HG02642 (cell line): Measurements from ENCODE around the gene NDUFA6.
"Not testable (repeated sequence)": the region's sequence is repeated elsewhere in the genome, so short reads cannot be mapped to it uniquely, and the experiment has no call there.

Experiments used
- ATAC-seq: cut with Tn5 transposase; IDR thresholded peaks from one replicate; pipeline ENCODE4 v1.9.1; 2021; ENCODE audit warnings: mild to moderate bottlenecking; ENCODE audit not compliant: unreplicated experiment, poor library complexity

The NDUFA6 gene

GRCh38 chr22:42115420-42115830, 24.9 kb upstream of the NDUFA6 start:
- ATAC-seq = not testable (repeated sequence)

- no peak for ATAC-seq
Measured at GRCh38 chr22:42114721-42115120, 24.1 kb upstream of the NDUFA6 start.

GRCh38 chr22:42112793-42113192, 22.2 kb upstream of the NDUFA6 start:
- not testable (repeated sequence) for ATAC-seq

- ATAC-seq = no peak
Measured at GRCh38 chr22:42111798-42112197, 21.2 kb upstream of the NDUFA6 start.

- no peak for ATAC-seq
Measured at GRCh38 chr22:42108848-42109247, 18.3 kb upstream of the NDUFA6 start.

GRCh38 chr22:42104332-42104860, 13.8 kb upstream of the NDUFA6 start:
- ATAC-seq = not testable (repeated sequence)

GRCh38 chr22:42101199-42101598, 10.6 kb upstream of the NDUFA6 start:
- no peak for ATAC-seq

- no peak for ATAC-seq
Measured at GRCh38 chr22:42091455-42091782, 847 bp upstream of the NDUFA6 start.

- no peak for ATAC-seq
Measured at GRCh38 chr22:42086051-42086450, 4.5 kb downstream of the NDUFA6 start.

GRCh38 chr22:42084874-42085273, 5.7 kb downstream of the NDUFA6 start:
- ATAC-seq = no peak

GRCh38 chr22:42083119-42083518, 7.5 kb downstream of the NDUFA6 start:
- no peak for ATAC-seq

- ATAC-seq = no peak
Measured at GRCh38 chr22:42080287-42080686, 10.3 kb downstream of the NDUFA6 start.

GRCh38 chr22:42079319-42080251, 11.0 kb downstream of the NDUFA6 start, which contains the start of gene SMDT1:
Gene SMDT1 (plus strand): TSS chr22:42079700. CDS start chr22:42079769, 69 bp downstream.
- peak; percentile 83 for ATAC-seq

GRCh38 chr22:42078469-42079318, 11.9 kb downstream of the NDUFA6 start:
- ATAC-seq = peak; percentile 4

- ATAC-seq = no peak
Measured at GRCh38 chr22:42077486-42078125, 13.0 kb downstream of the NDUFA6 start.

GRCh38 chr22:42076764-42077485, 13.6 kb downstream of the NDUFA6 start:
- ATAC-seq = no peak

GRCh38 chr22:42074846-42075676, 15.5 kb downstream of the NDUFA6 start:
- no peak for ATAC-seq

GRCh38 chr22:42074132-42074811, 16.3 kb downstream of the NDUFA6 start, which contains the start of gene PHETA2:
Gene PHETA2 (plus strand): TSS chr22:42074248. CDS start chr22:42077294, 3,046 bp downstream.
- ATAC-seq = no peak
